ENCODE data around the gene CRYBG1.
A peak's percentile ranks its signal among the peaks of the same experiment; 100 is the strongest.
"Not testable (repeated sequence)": the region's sequence is repeated elsewhere in the genome, so short reads cannot be mapped to it uniquely, and the experiment has no call there.

Gene CRYBG1

GRCh38 chr6:106564476-106564875, 204.0 kb downstream of the CRYBG1 start:
- intact Hi-C loops (cut with micrococcal nuclease): loop anchor here (2.0 kb wide), 1 partner anchor 414 kb away; no protein-coding TSS in a partner anchor
- Mint-ChIP-seq H3K27ac (no peak overlapping the region), H3K4me1 (ENCODE audit: low read depth) (peaks cover 25% of the 10 kb centered on the region), H3K27me3 (no peaks in the 10 kb centered on the region), H3K36me3 (ENCODE audit: low read depth) (peaks cover 90% of the 10 kb centered on the region), H3K4me3 (no peak overlapping the region), H3K9me3 (no peaks in the 10 kb centered on the region)

- no peaks in the 10 kb centered on the region for H3K9me3 Mint-ChIP-seq
- peaks cover 81% of the 10 kb centered on the region for H3K36me3 Mint-ChIP-seq (ENCODE audit: low read depth)
- H3K4me3 Mint-ChIP-seq: no peak overlapping the region
- H3K4me1 Mint-ChIP-seq (ENCODE audit: low read depth): peaks cover 24% of the 10 kb centered on the region
- H3K27ac Mint-ChIP-seq: no peak overlapping the region
- intact Hi-C loops (cut with micrococcal nuclease): loop anchor here (5.0 kb wide), 1 partner anchor 231 kb away; no protein-coding TSS in a partner anchor
- no peaks in the 10 kb centered on the region for H3K27me3 Mint-ChIP-seq
These were observed 208.0 kb downstream of the CRYBG1 start for GRCh38 chr6:106568530-106568929.

DNA sequence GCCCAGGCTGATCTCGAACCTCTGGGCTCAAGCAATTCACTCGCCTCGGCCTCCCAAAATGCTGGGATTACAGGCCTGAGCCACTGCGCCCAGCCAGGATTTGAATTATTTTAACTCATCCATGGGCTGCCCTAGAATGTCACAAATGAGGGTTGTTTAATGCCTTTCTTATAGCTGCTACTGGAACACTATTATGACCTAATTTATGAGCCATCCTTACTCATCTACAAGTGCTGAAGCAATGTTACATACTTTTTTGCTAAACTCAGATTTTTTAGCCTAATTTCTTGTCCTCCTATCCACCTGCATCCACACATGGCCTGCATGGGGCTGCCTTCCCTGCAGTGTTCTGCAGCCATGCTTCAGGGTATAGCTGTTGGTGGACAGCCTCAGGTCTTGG, 208.9 kb downstream of the CRYBG1 start:
- intact Hi-C loops (cut with micrococcal nuclease): loop anchor here (5.0 kb wide), 1 partner anchor 232 kb away; no protein-coding TSS in a partner anchor
- H3K4me3 Mint-ChIP-seq: no peak overlapping the region
- H3K36me3 Mint-ChIP-seq (ENCODE audit: low read depth): peaks cover 72% of the 10 kb centered on the region
- H3K4me1 Mint-ChIP-seq (ENCODE audit: low read depth): peaks cover 25% of the 10 kb centered on the region
- H3K27me3 Mint-ChIP-seq: no peaks in the 10 kb centered on the region
- no peaks in the 10 kb centered on the region for H3K9me3 Mint-ChIP-seq
- H3K27ac Mint-ChIP-seq: no peak overlapping the region

DNA sequence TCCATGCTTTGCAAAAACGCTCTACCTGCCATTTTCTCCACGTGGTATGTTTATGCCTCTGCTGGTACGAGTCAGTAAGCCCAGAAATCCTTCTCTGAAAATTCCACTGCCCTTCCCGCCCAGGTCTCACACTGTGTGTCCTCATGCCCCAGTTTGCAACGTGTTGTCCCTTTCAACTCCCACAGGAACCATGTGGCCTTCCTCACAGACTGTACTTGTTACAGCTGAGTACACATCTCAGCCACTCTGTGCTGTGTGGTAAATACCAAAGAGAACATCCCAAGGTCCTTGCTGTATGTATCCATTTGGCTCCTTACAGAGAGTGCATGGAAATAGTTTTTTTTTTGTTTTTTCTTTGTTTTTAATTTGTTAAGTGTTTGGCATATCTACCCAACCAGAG, 211.9 kb downstream of the CRYBG1 start:
- Mint-ChIP-seq H3K4me1 (ENCODE audit: low read depth) (peaks cover 21% of the 10 kb centered on the region), H3K27me3 (no peaks in the 10 kb centered on the region), H3K4me3 (no peak overlapping the region), H3K36me3 (ENCODE audit: low read depth) (peaks cover 69% of the 10 kb centered on the region), H3K27ac (no peak overlapping the region), H3K9me3 (no peaks in the 10 kb centered on the region)
- intact Hi-C loops (cut with micrococcal nuclease): no loop called here

DNA sequence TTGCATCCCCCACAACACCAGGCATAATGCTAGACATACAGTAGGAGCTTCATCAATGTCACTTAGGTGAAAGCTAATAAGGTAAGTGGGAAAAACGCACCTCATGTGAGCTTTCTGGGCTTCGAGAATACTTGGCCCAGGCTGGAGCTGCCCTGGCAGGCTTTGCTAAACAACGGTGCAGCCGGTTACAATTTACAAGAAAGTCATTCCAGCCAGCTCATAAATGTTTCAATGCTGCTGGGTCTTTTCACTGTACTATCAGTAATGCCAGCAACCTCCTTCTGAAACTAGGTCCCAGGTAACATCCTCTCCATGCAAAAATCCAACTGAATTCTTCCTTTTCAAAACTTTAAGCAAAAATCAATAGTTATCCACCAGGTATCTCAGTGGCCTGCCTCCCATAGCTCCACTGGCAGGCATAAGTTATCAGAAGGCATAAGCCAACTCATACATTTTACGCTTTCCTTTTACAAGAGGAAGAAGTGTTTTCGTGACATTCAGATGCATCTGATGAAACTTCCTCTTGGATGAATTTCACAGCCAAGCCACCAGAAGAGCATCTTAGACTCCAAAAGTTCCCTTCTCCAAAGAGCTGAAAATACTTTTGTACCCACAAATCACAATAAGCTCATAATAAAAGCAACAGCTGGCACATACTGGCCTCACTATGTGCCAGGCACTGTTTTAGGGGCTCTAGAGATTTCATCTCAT, 212.5 kb downstream of the CRYBG1 start:
- H3K4me3 Mint-ChIP-seq: no peak overlapping the region
- no peaks in the 10 kb centered on the region for H3K9me3 Mint-ChIP-seq
- H3K36me3 Mint-ChIP-seq (ENCODE audit: low read depth): peaks cover 65% of the 10 kb centered on the region

DNA sequence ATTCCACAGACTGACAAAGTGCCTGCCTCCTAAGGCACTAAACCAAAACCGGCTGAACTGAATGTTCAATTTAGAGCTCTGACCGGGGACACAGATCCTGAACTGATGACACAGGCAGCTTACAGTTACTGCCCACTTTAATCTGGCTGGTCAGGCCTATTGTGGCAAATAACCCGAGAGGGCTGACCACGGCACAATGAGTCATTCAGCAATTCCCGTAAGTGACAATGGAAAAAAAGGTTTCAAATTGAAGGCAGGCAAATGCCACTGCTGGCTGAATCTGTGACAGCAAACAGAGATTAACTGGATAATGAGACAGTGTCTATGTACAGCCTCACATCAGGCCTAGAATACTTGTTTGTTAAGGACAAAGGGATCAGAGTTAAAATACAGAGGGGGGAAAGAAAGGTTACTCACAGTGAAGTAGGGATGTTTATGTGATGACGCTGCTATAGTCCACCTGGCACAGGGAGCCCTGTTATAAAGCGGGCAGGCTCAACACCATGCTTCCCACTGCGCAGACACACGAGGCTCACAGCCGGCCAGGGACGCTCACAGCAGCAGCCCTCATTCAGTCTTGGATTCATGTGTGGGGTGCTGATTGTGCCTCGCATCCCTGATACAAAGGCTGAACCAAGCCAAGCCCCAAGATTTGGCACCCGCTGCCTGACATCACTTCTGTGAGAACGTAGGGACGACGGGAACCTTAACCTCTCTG, 214.4 kb downstream of the CRYBG1 start:
- Mint-ChIP-seq H3K27ac (no peak overlapping the region), H3K4me3 (no peak overlapping the region), H3K9me3 (no peaks in the 10 kb centered on the region), H3K4me1 (ENCODE audit: low read depth) (peaks cover 21% of the 10 kb centered on the region), H3K36me3 (ENCODE audit: low read depth) (peaks cover 46% of the 10 kb centered on the region), H3K27me3 (no peaks in the 10 kb centered on the region)
- intact Hi-C loops (cut with micrococcal nuclease): no loop called here

More for the DNA sequence above, 212.5 kb downstream of the CRYBG1 start:
- no peaks in the 10 kb centered on the region for H3K27me3 Mint-ChIP-seq
- H3K27ac Mint-ChIP-seq: peak overlapping the region; percentile 22
- H3K4me1 Mint-ChIP-seq (ENCODE audit: low read depth): peaks cover 21% of the 10 kb centered on the region
- intact Hi-C loops (cut with micrococcal nuclease): no loop called here

DNA sequence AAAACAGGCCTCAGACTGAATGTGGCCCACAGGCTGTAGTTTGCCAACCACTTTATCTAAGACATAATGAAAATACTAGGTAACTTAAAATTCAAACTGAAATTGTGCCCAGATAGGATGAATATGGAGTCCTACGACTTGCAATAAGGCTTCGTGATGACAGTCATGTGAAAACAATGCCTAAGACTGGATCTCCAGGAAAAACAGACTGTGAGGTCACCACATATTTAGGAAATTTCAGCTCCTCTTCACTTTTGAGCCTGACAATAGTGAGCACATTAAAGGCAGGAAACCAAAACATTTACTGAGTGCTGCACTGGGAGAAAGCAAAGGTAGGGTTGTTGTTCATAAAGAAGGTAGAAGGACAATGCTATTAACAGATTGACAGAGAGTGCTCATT, 218.8 kb downstream of the CRYBG1 start:
- Mint-ChIP-seq H3K27me3 (no peaks in the 10 kb centered on the region), H3K36me3 (ENCODE audit: low read depth) (peaks cover 56% of the 10 kb centered on the region), H3K27ac (no peak overlapping the region), H3K4me3 (no peak overlapping the region), H3K9me3 (no peaks in the 10 kb centered on the region), H3K4me1 (ENCODE audit: low read depth) (peaks cover 8% of the 10 kb centered on the region)
- intact Hi-C loops (cut with micrococcal nuclease): no loop called here

- Mint-ChIP-seq H3K27me3 (no peaks in the 10 kb centered on the region), H3K36me3 (ENCODE audit: low read depth) (peaks cover 45% of the 10 kb centered on the region), H3K4me1 (ENCODE audit: low read depth) (no peaks in the 10 kb centered on the region), H3K27ac (no peak overlapping the region), H3K9me3 (no peaks in the 10 kb centered on the region), H3K4me3 (no peak overlapping the region)
- intact Hi-C loops (cut with micrococcal nuclease): no loop called here
These were observed 221.0 kb downstream of the CRYBG1 start for GRCh38 chr6:106581468-106581867.

- no peak overlapping the region for H3K27ac Mint-ChIP-seq
These were observed 226.4 kb downstream of the CRYBG1 start for GRCh38 chr6:106586815-106587415.

GRCh38 chr6:106588937-106589336, 228.4 kb downstream of the CRYBG1 start:
- H3K27me3 Mint-ChIP-seq; intact Hi-C loops (cut with micrococcal nuclease); H3K4me1 Mint-ChIP-seq (ENCODE audit: low read depth); H3K4me3 Mint-ChIP-seq: not testable (repeated sequence)
- H3K36me3 Mint-ChIP-seq (ENCODE audit: low read depth): peaks cover 58% of the 10 kb centered on the region
- H3K9me3 Mint-ChIP-seq: peaks cover 11% of the 10 kb centered on the region
- peak overlapping the region; percentile 73 for H3K27ac Mint-ChIP-seq

More at GRCh38 chr6:106586815-106587415, 226.4 kb downstream of the CRYBG1 start:
- H3K4me1 Mint-ChIP-seq (ENCODE audit: low read depth): peaks cover 6% of the 10 kb centered on the region
- H3K4me3 Mint-ChIP-seq: no peak overlapping the region
- peaks cover 11% of the 10 kb centered on the region for H3K9me3 Mint-ChIP-seq
- intact Hi-C loops (cut with micrococcal nuclease): no loop called here
- peaks cover 69% of the 10 kb centered on the region for H3K36me3 Mint-ChIP-seq (ENCODE audit: low read depth)
- no peaks in the 10 kb centered on the region for H3K27me3 Mint-ChIP-seq

- Mint-ChIP-seq H3K9me3 (peaks cover 11% of the 10 kb centered on the region), H3K27ac (no peak overlapping the region), H3K27me3 (no peaks in the 10 kb centered on the region), H3K4me3 (no peak overlapping the region), H3K36me3 (ENCODE audit: low read depth) (peaks cover 49% of the 10 kb centered on the region), H3K4me1 (ENCODE audit: low read depth) (peaks cover 6% of the 10 kb centered on the region)
- intact Hi-C loops (cut with micrococcal nuclease): no loop called here
These were observed 230.8 kb downstream of the CRYBG1 start for GRCh38 chr6:106591111-106591825.

DNA sequence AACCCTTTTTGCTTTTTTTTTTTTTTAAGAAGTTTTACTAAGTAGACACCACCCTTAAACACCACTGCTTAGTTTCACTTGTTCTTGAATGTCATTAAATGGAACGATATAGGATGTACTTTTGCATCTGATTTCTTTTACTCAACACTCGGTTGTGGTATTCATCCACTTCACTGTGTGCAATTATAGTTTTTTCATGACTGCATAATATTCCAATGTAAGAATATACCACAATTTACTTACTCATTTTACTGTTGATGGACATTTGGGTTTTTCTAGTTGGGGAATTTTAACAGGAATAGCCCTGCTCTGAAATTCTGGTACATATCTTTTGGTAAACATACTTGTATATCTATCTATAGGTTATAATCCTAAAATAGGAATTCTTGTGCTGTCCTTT, 238.9 kb downstream of the CRYBG1 start:
- Mint-ChIP-seq H3K27ac (no peak overlapping the region), H3K36me3 (ENCODE audit: low read depth) (peaks cover 39% of the 10 kb centered on the region), H3K4me1 (ENCODE audit: low read depth) (no peaks in the 10 kb centered on the region), H3K4me3 (no peak overlapping the region), H3K9me3 (peaks cover 9% of the 10 kb centered on the region), H3K27me3 (no peaks in the 10 kb centered on the region)
- intact Hi-C loops (cut with micrococcal nuclease): no loop called here

DNA sequence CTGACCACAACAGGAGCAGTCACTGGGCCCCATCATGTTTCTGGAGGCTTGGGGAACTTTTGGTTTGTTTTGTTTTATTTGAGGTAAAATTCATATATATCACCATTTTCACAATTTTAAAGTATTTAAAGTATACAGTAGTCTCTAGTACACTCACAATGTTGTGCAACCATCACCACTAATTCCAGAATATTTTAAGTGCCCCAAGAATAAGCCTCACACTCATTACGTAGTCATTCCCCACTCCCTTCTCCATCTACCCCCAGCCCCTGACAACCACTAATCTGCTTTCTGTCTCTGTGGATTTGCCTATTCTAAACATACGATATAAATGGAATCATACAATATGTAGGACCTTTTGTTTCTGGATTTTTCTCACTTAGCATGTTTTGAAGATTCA, 239.8 kb downstream of the CRYBG1 start:
- H3K36me3 Mint-ChIP-seq (ENCODE audit: low read depth): peaks cover 48% of the 10 kb centered on the region
- H3K9me3 Mint-ChIP-seq: peaks cover 9% of the 10 kb centered on the region
- intact Hi-C loops (cut with micrococcal nuclease): no loop called here
- no peak overlapping the region for H3K4me3 Mint-ChIP-seq
- H3K27me3 Mint-ChIP-seq: no peaks in the 10 kb centered on the region
- H3K4me1 Mint-ChIP-seq (ENCODE audit: low read depth): no peaks in the 10 kb centered on the region
- H3K27ac Mint-ChIP-seq: no peak overlapping the region
